Measurements from ENCODE around the gene PLEKHM2. TPM values are rescaled to one million over a fixed set of nuclear protein-coding genes. Genes with fewer than 3 reads are reported as not detected.

PLEKHM2 gene
- total RNA-seq, 1 donor from 2014 or later, result 71.2 TPM

- peak; percentile 62 for DNase-seq (ENCODE audit: low spot score)
Observed at GRCh38 chr1:15702722-15703550, 18.8 kb downstream of the PLEKHM2 start.

- peak; percentile 69 for DNase-seq (ENCODE audit: low spot score)
Observed at GRCh38 chr1:15703562-15703961, 19.4 kb downstream of the PLEKHM2 start.

- no peak for DNase-seq (ENCODE audit: low spot score)
Observed at GRCh38 chr1:15704526-15705183, 20.5 kb downstream of the PLEKHM2 start.

- DNase-seq (ENCODE audit: low spot score), result no peak
Observed at GRCh38 chr1:15705184-15705566, 21.1 kb downstream of the PLEKHM2 start.

GRCh38 chr1:15706751-15707150 is 22.6 kb downstream of the PLEKHM2 start:
- no peak for DNase-seq (ENCODE audit: low spot score)

GRCh38 chr1:15707239-15707925 is 23.3 kb downstream of the PLEKHM2 start:
- no peak for DNase-seq (ENCODE audit: low spot score)

GRCh38 chr1:15708486-15709137 is 24.5 kb downstream of the PLEKHM2 start:
- DNase-seq (ENCODE audit: low spot score), result no peak

- no peak for DNase-seq (ENCODE audit: low spot score)
Observed at GRCh38 chr1:15709226-15709625, 25.1 kb downstream of the PLEKHM2 start.

GRCh38 chr1:15712168-15712567 is 28.0 kb downstream of the PLEKHM2 start:
- DNase-seq (ENCODE audit: low spot score), result no peak

- no peak for DNase-seq (ENCODE audit: low spot score)
Observed at GRCh38 chr1:15714406-15715136, 30.5 kb downstream of the PLEKHM2 start.

GRCh38 chr1:15717418-15718125 is 33.5 kb downstream of the PLEKHM2 start:
- DNase-seq (ENCODE audit: low spot score), result no peak

GRCh38 chr1:15718199-15718601 is 34.1 kb downstream of the PLEKHM2 start:
- no peak for DNase-seq (ENCODE audit: low spot score)

GRCh38 chr1:15719381-15720120 is 35.4 kb downstream of the PLEKHM2 start:
- DNase-seq (ENCODE audit: low spot score), result no peak

GRCh38 chr1:15720861-15721260 is 36.7 kb downstream of the PLEKHM2 start:
- DNase-seq (ENCODE audit: low spot score), result no peak

- no peak for DNase-seq (ENCODE audit: low spot score)
Observed at GRCh38 chr1:15722411-15722810, 38.3 kb downstream of the PLEKHM2 start.

GRCh38 chr1:15722836-15723532 is 38.9 kb downstream of the PLEKHM2 start:
- DNase-seq (ENCODE audit: low spot score), result no peak

- DNase-seq (ENCODE audit: low spot score), result no peak
Observed at GRCh38 chr1:15723631-15724246, 39.6 kb downstream of the PLEKHM2 start.

GRCh38 chr1:15724949-15725880 is 41.1 kb downstream of the PLEKHM2 start:
- DNase-seq (ENCODE audit: low spot score), result no peak

Data from mucosa of gallbladder (tissue), 1 donor.